Liver (tissue), 9 donors: ENCODE data around the gene MMP28. TPM values are rescaled to one million over a fixed set of nuclear protein-coding genes. Genes with fewer than 3 reads are reported as not detected.

Experiments
- DNase-seq: peaks from one replicate; pipeline ENCODE4 v3.0.0-alpha.2; 2017; ENCODE audit warnings: low spot score
- H3K27ac ChIP-seq, 2 donors: one replicate each; pipeline ENCODE4 v1.7.0; 2013; ENCODE audit warnings: inconsistent platforms in 2 of 2, low read length in 2 of 2, control low read depth in 1 of 2, low read depth in 1 of 2, mild to moderate bottlenecking in 1 of 2
- H3K27me3 ChIP-seq, 4 donors: one replicate each; pipeline versions ENCODE4 v1.6.1 to v1.7.0; 2013; ENCODE audit warnings: low read length in 3 of 4, inconsistent platforms in 1 of 4, mild to moderate bottlenecking in 1 of 4, moderate library complexity in 1 of 4; ENCODE audit not compliant: control insufficient read depth in 4 of 4, insufficient read depth in 4 of 4
- H3K36me3 ChIP-seq, 4 donors: one replicate each; pipeline versions ENCODE4 v1.6.1 to v1.7.0; 2013; ENCODE audit warnings: low read length in 3 of 4, mild to moderate bottlenecking in 3 of 4, low read depth in 1 of 4, moderate library complexity in 1 of 4; ENCODE audit not compliant: control insufficient read depth in 4 of 4, insufficient read depth in 3 of 4
- H3K4me1 ChIP-seq, 4 donors: one replicate each; pipeline versions ENCODE4 v1.6.1 to v1.7.0; 2013; ENCODE audit warnings: low read length in 3 of 4, mild to moderate bottlenecking in 3 of 4, moderate library complexity in 1 of 4; ENCODE audit not compliant: control insufficient read depth in 4 of 4, insufficient read depth in 4 of 4
- H3K4me3 ChIP-seq, 3 donors: one replicate each; pipeline versions ENCODE4 v1.6.1 to v1.7.0; 2013; ENCODE audit warnings: low read length in 3 of 3, control low read depth in 1 of 3, low read depth in 1 of 3, mild to moderate bottlenecking in 1 of 3
- H3K9ac ChIP-seq, 2 donors: one replicate each; pipeline ENCODE4 v1.7.0; 2013; ENCODE audit warnings: low read length in 2 of 2, mild to moderate bottlenecking in 2 of 2, moderate library complexity in 2 of 2, control low read depth in 1 of 2, low read depth in 1 of 2
- H3K9me3 ChIP-seq, 4 donors: one replicate each; pipeline versions ENCODE4 v1.6.1 to v1.7.0; 2013; ENCODE audit warnings: low read length in 3 of 4; ENCODE audit not compliant: control insufficient read depth in 4 of 4
- EGR1 ChIP-seq, 2 donors: IDR thresholded peaks; 2 replicates each; pipeline ENCODE4 v1.6.1; 2016 to 2018; ENCODE audit warnings: antibody characterized with exemption in 2 of 2, low read depth in 2 of 2
- FOXA1 ChIP-seq: IDR thresholded peaks from 2 replicates; pipeline ENCODE4 v1.6.1; 2016; ENCODE audit warnings: antibody characterized with exemption
- FOXA2 ChIP-seq: IDR thresholded peaks from 2 replicates; pipeline ENCODE4 v1.6.1; 2016; ENCODE audit warnings: antibody characterized with exemption
- GABPA ChIP-seq, 2 donors: IDR thresholded peaks in 1 of 2; conservative IDR thresholded peaks in 1 of 2; 2 replicates each; pipeline ENCODE4 v1.6.1; 2016; ENCODE audit warnings: antibody characterized with exemption in 2 of 2, mild to moderate bottlenecking in 1 of 2, moderate library complexity in 1 of 2
- HNF4G ChIP-seq: IDR thresholded peaks from 2 replicates; pipeline ENCODE4 v1.6.1; 2016; ENCODE audit warnings: antibody characterized with exemption
- JUND ChIP-seq, 2 donors: IDR thresholded peaks; 2 replicates each; pipeline ENCODE4 v1.6.1; 2016; ENCODE audit warnings: antibody characterized with exemption in 2 of 2
- NR2F2 ChIP-seq: IDR thresholded peaks from 2 replicates; pipeline ENCODE4 v1.6.1; 2016; ENCODE audit warnings: antibody characterized with exemption
- RXRA ChIP-seq, 2 donors: IDR thresholded peaks; 2 replicates each; pipeline ENCODE4 v1.6.1; 2017 to 2018; ENCODE audit warnings: antibody characterized with exemption in 2 of 2, mild to moderate bottlenecking in 1 of 2
- SP1 ChIP-seq: IDR thresholded peaks from 2 replicates; pipeline ENCODE4 v1.6.1; 2018; ENCODE audit warnings: antibody characterized with exemption, mild to moderate bottlenecking
- TAF1 ChIP-seq: conservative IDR thresholded peaks from 2 replicates; pipeline ENCODE4 v1.6.1; 2016; ENCODE audit warnings: antibody characterized with exemption, mild to moderate bottlenecking
- YY1 ChIP-seq: IDR thresholded peaks from 2 replicates; pipeline ENCODE4 v1.6.1; 2016; ENCODE audit warnings: antibody characterized with exemption, mild to moderate bottlenecking
- WGBS: extraction: QIAGEN DNeasy Blood & Tissue Kit; methylation state at CpG from one replicate; pipeline ENCODE4 v1.1.7; 2013; 5-methylcytosine and 5-hydroxymethylcytosine counted together
- polyA plus RNA-seq, 2 donors: library from polyadenylated mRNA; stranded (reverse) in 1 of 2; unstranded in 1 of 2; fragments of 200-250 nt in 1 of 2; fragments of >200 nt in 1 of 2; fragmentation: Nextera tagmentation in 1 of 2; extraction: Ambion mirVana in 1 of 2; gene quantifications; one replicate each; pipeline versions ENCODE4 v1.2.1 to v1.2.3, GENCODE V29; 2013 to 2015
- total RNA-seq, 2 donors: library from RNA; depleted of rRNA; stranded (reverse); fragments of >200 nt; gene quantifications; one replicate each; pipeline ENCODE4 v1.2.3, GENCODE V29; 2014
- TF ChIP-seq, protein P1 (sequence below): fragments of 150-350 bp; IDR thresholded peaks from 2 replicates; pipeline ENCODE4 v1.5.1; 2017; ENCODE audit warnings: improper control_type of control experiment, low read depth, low read length; ENCODE audit not compliant: missing input control
- TF ChIP-seq, protein P2 (sequence below): IDR thresholded peaks from 2 replicates; pipeline ENCODE4 v1.6.1; 2016; ENCODE audit warnings: antibody characterized with exemption
- TF ChIP-seq, protein P3 (sequence below): IDR thresholded peaks from 2 replicates; pipeline ENCODE4 v1.6.1; 2016; ENCODE audit warnings: antibody characterized with exemption
- TF ChIP-seq, protein P4 (sequence below): IDR thresholded peaks from 2 replicates; pipeline ENCODE4 v1.6.1; 2016; ENCODE audit warnings: antibody characterized with exemption
- TF ChIP-seq, protein P5 (sequence below): IDR thresholded peaks from 2 replicates; pipeline ENCODE4 v1.6.1; 2016; ENCODE audit warnings: antibody characterized with exemption, mild to moderate bottlenecking
- donor health status: healthy.
- donor health status: healthy.
- donor health status: healthy.
- donor health status: healthy.
- donor health status: healthy.

Gene MMP28
- total and polyA plus RNA-seq, 4 donors = 0.14 to 0.75 (median 0.44) TPM

DNA sequence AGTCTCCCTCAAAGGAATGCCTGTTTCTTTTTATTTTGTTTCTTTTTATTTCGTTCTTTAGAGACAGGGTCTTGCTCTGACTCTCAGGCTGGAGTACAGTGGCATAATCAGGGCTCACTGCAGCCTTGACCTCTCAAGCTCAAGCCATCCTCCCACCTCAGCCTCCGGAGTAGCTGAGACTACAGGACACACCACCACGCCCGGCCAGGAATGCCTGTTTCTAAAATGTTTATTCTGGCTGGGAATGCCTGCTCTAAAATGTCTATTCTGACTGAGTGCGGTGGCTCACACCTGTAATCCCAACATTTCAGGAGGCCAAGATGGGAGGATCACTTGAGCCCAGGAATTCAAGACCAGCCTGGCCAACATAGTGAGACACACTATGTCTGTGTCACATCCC, 2.5 kb upstream of the MMP28 start:
- TF ChIP-seq YY1 (no peak), FOXA1 (no peak), RXRA (IDR thresholded peaks at IDR 0.05) (no peak), TAF1 (no peak), NR2F2 (no peak)
- TF ChIP-seq, protein P1, sequence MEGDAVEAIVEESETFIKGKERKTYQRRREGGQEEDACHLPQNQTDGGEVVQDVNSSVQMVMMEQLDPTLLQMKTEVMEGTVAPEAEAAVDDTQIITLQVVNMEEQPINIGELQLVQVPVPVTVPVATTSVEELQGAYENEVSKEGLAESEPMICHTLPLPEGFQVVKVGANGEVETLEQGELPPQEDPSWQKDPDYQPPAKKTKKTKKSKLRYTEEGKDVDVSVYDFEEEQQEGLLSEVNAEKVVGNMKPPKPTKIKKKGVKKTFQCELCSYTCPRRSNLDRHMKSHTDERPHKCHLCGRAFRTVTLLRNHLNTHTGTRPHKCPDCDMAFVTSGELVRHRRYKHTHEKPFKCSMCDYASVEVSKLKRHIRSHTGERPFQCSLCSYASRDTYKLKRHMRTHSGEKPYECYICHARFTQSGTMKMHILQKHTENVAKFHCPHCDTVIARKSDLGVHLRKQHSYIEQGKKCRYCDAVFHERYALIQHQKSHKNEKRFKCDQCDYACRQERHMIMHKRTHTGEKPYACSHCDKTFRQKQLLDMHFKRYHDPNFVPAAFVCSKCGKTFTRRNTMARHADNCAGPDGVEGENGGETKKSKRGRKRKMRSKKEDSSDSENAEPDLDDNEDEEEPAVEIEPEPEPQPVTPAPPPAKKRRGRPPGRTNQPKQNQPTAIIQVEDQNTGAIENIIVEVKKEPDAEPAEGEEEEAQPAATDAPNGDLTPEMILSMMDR = no peak
- TF ChIP-seq, protein P2, sequence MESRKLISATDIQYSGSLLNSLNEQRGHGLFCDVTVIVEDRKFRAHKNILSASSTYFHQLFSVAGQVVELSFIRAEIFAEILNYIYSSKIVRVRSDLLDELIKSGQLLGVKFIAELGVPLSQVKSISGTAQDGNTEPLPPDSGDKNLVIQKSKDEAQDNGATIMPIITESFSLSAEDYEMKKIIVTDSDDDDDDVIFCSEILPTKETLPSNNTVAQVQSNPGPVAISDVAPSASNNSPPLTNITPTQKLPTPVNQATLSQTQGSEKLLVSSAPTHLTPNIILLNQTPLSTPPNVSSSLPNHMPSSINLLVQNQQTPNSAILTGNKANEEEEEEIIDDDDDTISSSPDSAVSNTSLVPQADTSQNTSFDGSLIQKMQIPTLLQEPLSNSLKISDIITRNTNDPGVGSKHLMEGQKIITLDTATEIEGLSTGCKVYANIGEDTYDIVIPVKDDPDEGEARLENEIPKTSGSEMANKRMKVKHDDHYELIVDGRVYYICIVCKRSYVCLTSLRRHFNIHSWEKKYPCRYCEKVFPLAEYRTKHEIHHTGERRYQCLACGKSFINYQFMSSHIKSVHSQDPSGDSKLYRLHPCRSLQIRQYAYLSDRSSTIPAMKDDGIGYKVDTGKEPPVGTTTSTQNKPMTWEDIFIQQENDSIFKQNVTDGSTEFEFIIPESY = no peak
- Histone ChIP-seq H3K27ac (no peak overlapping the region), H3K4me1 (peaks cover 4 to 19% (median 10%) of the 10 kb centered on the region in 4 donors), H3K9ac (no peak overlapping the region), H3K4me3 (no peak overlapping the region), H3K9me3 (no peaks in the 10 kb centered on the region), H3K36me3 (peaks cover 0 to 2% (median 0%) of the 10 kb centered on the region in 4 donors), H3K27me3 (peaks cover 0 to 21% (median 3%) of the 10 kb centered on the region in 4 donors)
- 80% methylated on average over 5 of the region's 5 CpGs for WGBS
- no peak for DNase-seq

DNA sequence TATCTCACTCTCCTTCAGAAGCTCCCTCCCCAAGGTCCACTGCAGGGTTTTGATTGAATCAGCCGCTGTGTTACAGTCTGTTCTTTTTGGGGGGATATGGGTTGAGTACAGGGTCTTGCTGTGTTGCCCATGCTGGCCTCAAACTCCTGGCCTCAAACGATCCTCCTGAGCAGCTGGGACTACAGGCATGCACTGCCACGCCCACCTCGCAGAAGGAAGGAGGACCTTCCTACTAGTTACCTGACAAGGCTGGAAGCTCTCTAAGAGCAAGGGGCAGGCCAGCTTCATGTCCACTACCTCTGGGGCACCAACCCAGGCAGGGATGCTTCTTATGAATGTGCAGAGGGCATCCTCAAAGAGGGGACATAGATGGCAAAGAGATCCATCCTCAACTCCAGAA, 1.9 kb upstream of the MMP28 start:
- Histone ChIP-seq H3K9ac (no peak overlapping the region), H3K27me3 (peaks cover 0 to 21% (median 3%) of the 10 kb centered on the region in 4 donors), H3K4me3 (no peak overlapping the region), H3K4me1 (peaks cover 4 to 19% (median 10%) of the 10 kb centered on the region in 4 donors), H3K9me3 (no peaks in the 10 kb centered on the region), H3K27ac (no peak overlapping the region), H3K36me3 (peaks cover 0 to 2% (median 0%) of the 10 kb centered on the region in 4 donors)
- no peak for DNase-seq
- TF ChIP-seq GABPA (IDR thresholded peaks at IDR 0.05 in 1 of 2, conservative IDR thresholded peaks at IDR 0.05 in 1 of 2) = no peak
- TF ChIP-seq, protein P3, sequence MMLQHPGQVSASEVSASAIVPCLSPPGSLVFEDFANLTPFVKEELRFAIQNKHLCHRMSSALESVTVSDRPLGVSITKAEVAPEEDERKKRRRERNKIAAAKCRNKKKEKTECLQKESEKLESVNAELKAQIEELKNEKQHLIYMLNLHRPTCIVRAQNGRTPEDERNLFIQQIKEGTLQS = no peak
- TF ChIP-seq, protein P4, sequence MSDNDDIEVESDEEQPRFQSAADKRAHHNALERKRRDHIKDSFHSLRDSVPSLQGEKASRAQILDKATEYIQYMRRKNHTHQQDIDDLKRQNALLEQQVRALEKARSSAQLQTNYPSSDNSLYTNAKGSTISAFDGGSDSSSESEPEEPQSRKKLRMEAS = no peak
- TF ChIP-seq HNF4G = no peak
- TF ChIP-seq FOXA2 = no peak
- no peak for TF ChIP-seq SP1
- TF ChIP-seq JUND (IDR thresholded peaks at IDR 0.05) = no peak
- 67% methylated on average over 4 of the region's 4 CpGs for WGBS

DNA sequence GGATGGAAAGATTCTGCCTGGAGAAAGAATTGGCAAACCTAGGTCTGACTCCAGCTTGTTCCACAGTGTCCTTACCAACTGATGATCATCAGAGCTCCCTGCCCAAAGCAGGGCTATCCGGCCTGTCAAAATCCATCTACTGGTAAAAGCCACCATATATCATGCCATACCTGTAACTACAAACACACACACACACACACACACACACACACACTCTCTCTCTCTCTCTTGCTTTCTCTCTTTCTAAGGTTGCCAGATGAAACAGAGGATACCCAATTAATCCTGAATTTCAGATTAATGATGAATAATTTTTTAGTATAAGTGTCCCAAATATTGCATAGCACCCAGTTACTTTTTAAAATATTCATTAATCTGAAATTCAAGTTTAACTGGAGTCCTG, 1.5 kb upstream of the MMP28 start:
- Histone ChIP-seq H3K4me1 (peaks cover 4 to 19% (median 10%) of the 10 kb centered on the region in 4 donors), H3K36me3 (peaks cover 0 to 2% (median 0%) of the 10 kb centered on the region in 4 donors), H3K4me3 (no peak overlapping the region), H3K27ac (no peak overlapping the region), H3K9ac (no peak overlapping the region), H3K9me3 (no peaks in the 10 kb centered on the region), H3K27me3 (peaks cover 0 to 21% (median 3%) of the 10 kb centered on the region in 4 donors)
- DNase-seq = no peak
- 89% methylated on average over 1 of the region's 1 CpG for WGBS
- TF ChIP-seq EGR1 (IDR thresholded peaks at IDR 0.05; ENCODE audit: low read depth in 2 of 2) (no peak), FOXA2 (no peak), RXRA (IDR thresholded peaks at IDR 0.05) (no peak), GABPA (IDR thresholded peaks at IDR 0.05 in 1 of 2, conservative IDR thresholded peaks at IDR 0.05 in 1 of 2) (no peak), HNF4G (no peak), YY1 (no peak)
- TF ChIP-seq, protein P5, sequence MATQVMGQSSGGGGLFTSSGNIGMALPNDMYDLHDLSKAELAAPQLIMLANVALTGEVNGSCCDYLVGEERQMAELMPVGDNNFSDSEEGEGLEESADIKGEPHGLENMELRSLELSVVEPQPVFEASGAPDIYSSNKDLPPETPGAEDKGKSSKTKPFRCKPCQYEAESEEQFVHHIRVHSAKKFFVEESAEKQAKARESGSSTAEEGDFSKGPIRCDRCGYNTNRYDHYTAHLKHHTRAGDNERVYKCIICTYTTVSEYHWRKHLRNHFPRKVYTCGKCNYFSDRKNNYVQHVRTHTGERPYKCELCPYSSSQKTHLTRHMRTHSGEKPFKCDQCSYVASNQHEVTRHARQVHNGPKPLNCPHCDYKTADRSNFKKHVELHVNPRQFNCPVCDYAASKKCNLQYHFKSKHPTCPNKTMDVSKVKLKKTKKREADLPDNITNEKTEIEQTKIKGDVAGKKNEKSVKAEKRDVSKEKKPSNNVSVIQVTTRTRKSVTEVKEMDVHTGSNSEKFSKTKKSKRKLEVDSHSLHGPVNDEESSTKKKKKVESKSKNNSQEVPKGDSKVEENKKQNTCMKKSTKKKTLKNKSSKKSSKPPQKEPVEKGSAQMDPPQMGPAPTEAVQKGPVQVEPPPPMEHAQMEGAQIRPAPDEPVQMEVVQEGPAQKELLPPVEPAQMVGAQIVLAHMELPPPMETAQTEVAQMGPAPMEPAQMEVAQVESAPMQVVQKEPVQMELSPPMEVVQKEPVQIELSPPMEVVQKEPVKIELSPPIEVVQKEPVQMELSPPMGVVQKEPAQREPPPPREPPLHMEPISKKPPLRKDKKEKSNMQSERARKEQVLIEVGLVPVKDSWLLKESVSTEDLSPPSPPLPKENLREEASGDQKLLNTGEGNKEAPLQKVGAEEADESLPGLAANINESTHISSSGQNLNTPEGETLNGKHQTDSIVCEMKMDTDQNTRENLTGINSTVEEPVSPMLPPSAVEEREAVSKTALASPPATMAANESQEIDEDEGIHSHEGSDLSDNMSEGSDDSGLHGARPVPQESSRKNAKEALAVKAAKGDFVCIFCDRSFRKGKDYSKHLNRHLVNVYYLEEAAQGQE = no peak
- TF ChIP-seq, protein P1 = no peak
